NCI-H748 (cell line): ENCODE data around the gene ARID4B.
"Not testable (repeated sequence)": the region's sequence is repeated elsewhere in the genome, so short reads cannot be mapped to it uniquely, and the experiment has no call there.

ENCODE experiments used
- DNase-seq: peaks from one replicate; lab custom pipeline; 2025; ENCODE audit not compliant: unreplicated experiment; lab: John Stamatoyannopoulos, UW

ARID4B gene

GRCh38 chr1:235327559-235328270 lies at the start of gene ARID4B:
Gene ARID4B (minus strand): TSS chr1:235328179. CDS start chr1:235326919, 1,260 bp downstream.
- DNase-seq, result peak; percentile 64

- no peak for DNase-seq
Measured at GRCh38 chr1:235375919-235376605, 48.1 kb upstream of the ARID4B start.

- no peak for DNase-seq
Measured at GRCh38 chr1:235369802-235370201, 41.8 kb upstream of the ARID4B start.

GRCh38 chr1:235368428-235368827 lies 40.4 kb upstream of the ARID4B start:
- no peak for DNase-seq

GRCh38 chr1:235367000-235367908 lies 39.3 kb upstream of the ARID4B start, which contains the start of gene TBCE:
Gene TBCE (plus strand): TSS chr1:235367427. CDS start chr1:235380050, 12,623 bp downstream.
- DNase-seq, result peak; percentile 97

GRCh38 chr1:235366286-235366685 lies 38.3 kb upstream of the ARID4B start:
- DNase-seq, result no peak

- DNase-seq, result not testable (repeated sequence)
Measured at GRCh38 chr1:235364189-235364588, 36.2 kb upstream of the ARID4B start.

- no peak for DNase-seq
Measured at GRCh38 chr1:235358899-235359298, 30.9 kb upstream of the ARID4B start.

GRCh38 chr1:235357485-235358373 lies 29.8 kb upstream of the ARID4B start:
- DNase-seq, result peak; percentile 15

GRCh38 chr1:235351898-235352297 lies 23.9 kb upstream of the ARID4B start:
- no peak for DNase-seq

GRCh38 chr1:235351441-235351840 lies 23.5 kb upstream of the ARID4B start:
- DNase-seq, result no peak

GRCh38 chr1:235343726-235344125 lies 15.7 kb upstream of the ARID4B start:
- DNase-seq, result no peak

GRCh38 chr1:235342471-235342870 lies 14.5 kb upstream of the ARID4B start:
- no peak for DNase-seq

- DNase-seq, result no peak
Measured at GRCh38 chr1:235342039-235342438, 14.1 kb upstream of the ARID4B start.

- no peak for DNase-seq
Measured at GRCh38 chr1:235341334-235341733, 13.4 kb upstream of the ARID4B start.

GRCh38 chr1:235339746-235340145 lies 11.8 kb upstream of the ARID4B start:
- DNase-seq, result no peak

GRCh38 chr1:235336903-235337302 lies 8.9 kb upstream of the ARID4B start:
- no peak for DNase-seq

- DNase-seq, result no peak
Measured at GRCh38 chr1:235331401-235331800, 3.4 kb upstream of the ARID4B start.

- DNase-seq, result no peak
Measured at GRCh38 chr1:235330918-235331285, 2.9 kb upstream of the ARID4B start.

GRCh38 chr1:235329139-235329902 lies 1.3 kb upstream of the ARID4B start:
- peak; percentile 55 for DNase-seq
